Measurements from ENCODE around the gene WDR82. TPM values are rescaled to one million over a fixed set of nuclear protein-coding genes. Genes with fewer than 3 reads are reported as not detected.
A peak's percentile ranks its signal among the peaks of the same experiment; 100 is the strongest.

The WDR82 gene
- total and polyA plus RNA-seq, 2 of the 8 experiments (the other 6 are each of a cell fraction or from before 2014, with no cell fraction given): 33.5 to 82.7 TPM

DNA sequence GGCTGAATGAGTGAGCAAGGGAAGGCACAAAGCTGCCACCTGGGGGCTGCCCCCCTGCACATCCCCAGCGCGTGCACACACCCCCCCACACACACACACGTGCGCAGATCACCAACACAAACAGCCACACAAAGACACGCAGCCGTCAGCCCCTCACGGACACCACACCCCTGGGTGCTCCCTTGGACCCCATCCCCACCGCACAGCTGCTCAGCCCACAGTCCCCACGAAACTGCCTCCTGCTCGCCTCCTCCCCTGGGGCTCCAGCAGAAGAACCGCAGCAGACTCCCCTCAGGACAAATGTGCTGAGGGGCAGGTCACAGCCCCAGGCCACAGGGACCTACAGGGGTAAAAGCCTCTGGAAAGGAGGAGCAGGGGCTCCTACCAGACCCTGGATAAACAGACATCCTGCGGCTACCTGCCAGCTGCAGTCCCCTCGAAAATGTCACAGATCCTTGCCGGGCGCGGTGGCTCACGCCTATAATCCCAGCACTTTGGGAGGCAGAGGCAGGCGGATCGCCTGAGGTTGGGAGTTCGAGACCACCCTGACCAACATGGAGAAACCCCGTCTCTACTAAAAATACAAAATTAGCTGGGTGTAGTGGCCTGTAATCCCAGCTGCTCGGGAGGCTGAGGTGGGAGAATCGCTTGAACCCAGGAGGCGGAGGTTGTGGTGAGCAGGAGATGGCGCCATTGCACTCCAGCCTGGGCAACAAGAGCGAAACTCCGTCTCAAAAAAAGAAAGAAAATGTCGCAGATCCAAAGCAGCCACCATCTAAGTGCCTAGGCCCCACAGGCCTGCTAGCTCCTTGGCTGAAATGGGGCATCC lies 46.0 kb downstream of the WDR82 start (continued):
- TF ChIP-seq, protein P1, sequence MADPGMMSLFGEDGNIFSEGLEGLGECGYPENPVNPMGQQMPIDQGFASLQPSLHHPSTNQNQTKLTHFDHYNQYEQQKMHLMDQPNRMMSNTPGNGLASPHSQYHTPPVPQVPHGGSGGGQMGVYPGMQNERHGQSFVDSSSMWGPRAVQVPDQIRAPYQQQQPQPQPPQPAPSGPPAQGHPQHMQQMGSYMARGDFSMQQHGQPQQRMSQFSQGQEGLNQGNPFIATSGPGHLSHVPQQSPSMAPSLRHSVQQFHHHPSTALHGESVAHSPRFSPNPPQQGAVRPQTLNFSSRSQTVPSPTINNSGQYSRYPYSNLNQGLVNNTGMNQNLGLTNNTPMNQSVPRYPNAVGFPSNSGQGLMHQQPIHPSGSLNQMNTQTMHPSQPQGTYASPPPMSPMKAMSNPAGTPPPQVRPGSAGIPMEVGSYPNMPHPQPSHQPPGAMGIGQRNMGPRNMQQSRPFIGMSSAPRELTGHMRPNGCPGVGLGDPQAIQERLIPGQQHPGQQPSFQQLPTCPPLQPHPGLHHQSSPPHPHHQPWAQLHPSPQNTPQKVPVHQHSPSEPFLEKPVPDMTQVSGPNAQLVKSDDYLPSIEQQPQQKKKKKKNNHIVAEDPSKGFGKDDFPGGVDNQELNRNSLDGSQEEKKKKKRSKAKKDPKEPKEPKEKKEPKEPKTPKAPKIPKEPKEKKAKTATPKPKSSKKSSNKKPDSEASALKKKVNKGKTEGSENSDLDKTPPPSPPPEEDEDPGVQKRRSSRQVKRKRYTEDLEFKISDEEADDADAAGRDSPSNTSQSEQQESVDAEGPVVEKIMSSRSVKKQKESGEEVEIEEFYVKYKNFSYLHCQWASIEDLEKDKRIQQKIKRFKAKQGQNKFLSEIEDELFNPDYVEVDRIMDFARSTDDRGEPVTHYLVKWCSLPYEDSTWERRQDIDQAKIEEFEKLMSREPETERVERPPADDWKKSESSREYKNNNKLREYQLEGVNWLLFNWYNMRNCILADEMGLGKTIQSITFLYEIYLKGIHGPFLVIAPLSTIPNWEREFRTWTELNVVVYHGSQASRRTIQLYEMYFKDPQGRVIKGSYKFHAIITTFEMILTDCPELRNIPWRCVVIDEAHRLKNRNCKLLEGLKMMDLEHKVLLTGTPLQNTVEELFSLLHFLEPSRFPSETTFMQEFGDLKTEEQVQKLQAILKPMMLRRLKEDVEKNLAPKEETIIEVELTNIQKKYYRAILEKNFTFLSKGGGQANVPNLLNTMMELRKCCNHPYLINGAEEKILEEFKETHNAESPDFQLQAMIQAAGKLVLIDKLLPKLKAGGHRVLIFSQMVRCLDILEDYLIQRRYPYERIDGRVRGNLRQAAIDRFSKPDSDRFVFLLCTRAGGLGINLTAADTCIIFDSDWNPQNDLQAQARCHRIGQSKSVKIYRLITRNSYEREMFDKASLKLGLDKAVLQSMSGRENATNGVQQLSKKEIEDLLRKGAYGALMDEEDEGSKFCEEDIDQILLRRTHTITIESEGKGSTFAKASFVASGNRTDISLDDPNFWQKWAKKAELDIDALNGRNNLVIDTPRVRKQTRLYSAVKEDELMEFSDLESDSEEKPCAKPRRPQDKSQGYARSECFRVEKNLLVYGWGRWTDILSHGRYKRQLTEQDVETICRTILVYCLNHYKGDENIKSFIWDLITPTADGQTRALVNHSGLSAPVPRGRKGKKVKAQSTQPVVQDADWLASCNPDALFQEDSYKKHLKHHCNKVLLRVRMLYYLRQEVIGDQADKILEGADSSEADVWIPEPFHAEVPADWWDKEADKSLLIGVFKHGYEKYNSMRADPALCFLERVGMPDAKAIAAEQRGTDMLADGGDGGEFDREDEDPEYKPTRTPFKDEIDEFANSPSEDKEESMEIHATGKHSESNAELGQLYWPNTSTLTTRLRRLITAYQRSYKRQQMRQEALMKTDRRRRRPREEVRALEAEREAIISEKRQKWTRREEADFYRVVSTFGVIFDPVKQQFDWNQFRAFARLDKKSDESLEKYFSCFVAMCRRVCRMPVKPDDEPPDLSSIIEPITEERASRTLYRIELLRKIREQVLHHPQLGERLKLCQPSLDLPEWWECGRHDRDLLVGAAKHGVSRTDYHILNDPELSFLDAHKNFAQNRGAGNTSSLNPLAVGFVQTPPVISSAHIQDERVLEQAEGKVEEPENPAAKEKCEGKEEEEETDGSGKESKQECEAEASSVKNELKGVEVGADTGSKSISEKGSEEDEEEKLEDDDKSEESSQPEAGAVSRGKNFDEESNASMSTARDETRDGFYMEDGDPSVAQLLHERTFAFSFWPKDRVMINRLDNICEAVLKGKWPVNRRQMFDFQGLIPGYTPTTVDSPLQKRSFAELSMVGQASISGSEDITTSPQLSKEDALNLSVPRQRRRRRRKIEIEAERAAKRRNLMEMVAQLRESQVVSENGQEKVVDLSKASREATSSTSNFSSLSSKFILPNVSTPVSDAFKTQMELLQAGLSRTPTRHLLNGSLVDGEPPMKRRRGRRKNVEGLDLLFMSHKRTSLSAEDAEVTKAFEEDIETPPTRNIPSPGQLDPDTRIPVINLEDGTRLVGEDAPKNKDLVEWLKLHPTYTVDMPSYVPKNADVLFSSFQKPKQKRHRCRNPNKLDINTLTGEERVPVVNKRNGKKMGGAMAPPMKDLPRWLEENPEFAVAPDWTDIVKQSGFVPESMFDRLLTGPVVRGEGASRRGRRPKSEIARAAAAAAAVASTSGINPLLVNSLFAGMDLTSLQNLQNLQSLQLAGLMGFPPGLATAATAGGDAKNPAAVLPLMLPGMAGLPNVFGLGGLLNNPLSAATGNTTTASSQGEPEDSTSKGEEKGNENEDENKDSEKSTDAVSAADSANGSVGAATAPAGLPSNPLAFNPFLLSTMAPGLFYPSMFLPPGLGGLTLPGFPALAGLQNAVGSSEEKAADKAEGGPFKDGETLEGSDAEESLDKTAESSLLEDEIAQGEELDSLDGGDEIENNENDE (IDR thresholded peaks at IDR 0.05; ENCODE audit: insufficient replicate concordance, low read length): no peak
- TF ChIP-seq SIX5 (IDR thresholded peaks at IDR 0.05; ENCODE audit: low read depth, low read length) (no peak), NANOG (IDR thresholded peaks at IDR 0.05; ENCODE audit: insufficient read depth, low read depth, low read length, poor library complexity, severe bottlenecking) (no peak), RAD21 (IDR thresholded peaks at IDR 0.05 in 1 of 2, conservative IDR thresholded peaks at IDR 0.05 in 1 of 2; ENCODE audit: low read depth in 2 of 2, low read length in 2 of 2) (peak; percentile 56 to 62), BACH1 (IDR thresholded peaks at IDR 0.05; ENCODE audit: low read length) (no peak), SUZ12 (IDR thresholded peaks at IDR 0.05; ENCODE audit: low read length) (no peak)
